HCT116 (cell line): ENCODE measurements around the gene SLC35F1. TPM values are rescaled to one million over a fixed set of nuclear protein-coding genes. Genes with fewer than 3 reads are reported as not detected.

Source experiments
- ATAC-seq: fragments of 200-7000 bp; cut with Tn5 transposase; 2 replicates; pipeline ENCODE4 v1.9.1; 2020; ENCODE audit warnings: mild to moderate bottlenecking, moderate library complexity
- BruUV-seq: library from RNA; stranded (reverse); fragments of 400-500 nt; replicated peaks from 2 replicates; lab custom pipeline; 2021; lab: Mats Ljungman, UMichigan
- CTCF ChIA-PET: fragments of 300-600 bp; sonication (Branson Sonifier 250); formaldehyde crosslinking; loops from one replicate; lab custom pipeline; 2021; ENCODE audit warnings: antibody characterized with exemption; lab: Charles Lee
- POLR2A ChIA-PET: fragments of 300-600, 350-600 bp; sonication (Branson Sonifier 250); formaldehyde crosslinking; loops from one replicate; lab custom pipeline; 2021; ENCODE audit warnings: antibody characterized with exemption; lab: Charles Lee
- RAD21 ChIA-PET, 2 experiments: fragments of 300-600 bp; sonication (Branson Sonifier 250); formaldehyde crosslinking; loops; one replicate each; lab custom pipeline; 2023; ENCODE audit warnings: low total read pairs in 2 of 2; ENCODE audit not compliant: uncharacterized antibody in 2 of 2, unreplicated experiment in 2 of 2, low non-redundant PET in 1 of 2; lab: Charles Lee
- DNase-seq: peaks from one replicate; pipeline ENCODE4 v3.0.0-alpha.2; 2010; ENCODE audit warnings: low read depth, low spot score
- H2AFZ ChIP-seq: fragments of 200-600 bp; shearing (Covaris generic), sonication (generic); 2 replicates; pipeline ENCODE4 v1.6.1; 2017; ENCODE audit warnings: low read depth, mixed run types, mixed read lengths, antibody characterized with exemption, low read length; ENCODE audit not compliant: poor library complexity, severe bottlenecking
- H3K27ac ChIP-seq: 2 replicates; pipeline ENCODE4 v1.5.1; 2012; ENCODE audit warnings: low read depth, low read length
- H3K27me3 ChIP-seq: fragments of 200-600 bp; sonication (generic); 2 replicates; pipeline ENCODE4 v1.6.1; 2016; ENCODE audit warnings: mixed run types, low read length, mixed read lengths; ENCODE audit not compliant: insufficient read depth
- H3K36me3 ChIP-seq, 2 experiments: fragments of 200-500 bp in 1 of 2; fragments of 200-600 bp in 1 of 2; sonication (Bioruptor generic) in 1 of 2; sonication (generic) in 1 of 2; 2 replicates each; pipeline versions ENCODE4 v1.5.1 to v1.6.1; 2014 to 2016; ENCODE audit warnings: low read length in 2 of 2, inconsistent platforms in 1 of 2, mixed read lengths in 1 of 2, mixed run types in 1 of 2; ENCODE audit not compliant: insufficient read depth in 2 of 2, control insufficient read depth in 1 of 2
- H3K4me1 ChIP-seq, 2 experiments: fragments of 200-600 bp in 1 of 2; sonication (generic) in 1 of 2; 2 replicates each; pipeline versions ENCODE4 v1.5.1 to v1.6.1; 2012 to 2017; ENCODE audit warnings: low read length in 2 of 2, inconsistent platforms in 1 of 2, mild to moderate bottlenecking in 1 of 2, mixed read lengths in 1 of 2, mixed run types in 1 of 2, moderate library complexity in 1 of 2; ENCODE audit not compliant: insufficient read depth in 2 of 2, control insufficient read depth in 1 of 2
- H3K4me2 ChIP-seq: fragments of 200-600 bp; sonication (generic); 2 replicates; pipeline ENCODE4 v1.6.1; 2017; ENCODE audit warnings: mixed run types, low read length, mixed read lengths
- H3K4me3 ChIP-seq, 2 experiments: fragments of 200-600 bp in 1 of 2; sonication (generic) in 1 of 2; replicated peaks in 1 of 2; 2 replicates each; pipeline ENCODE4 v1.5.1; 2011 to 2016; ENCODE audit warnings: low read length in 2 of 2, control low read depth in 1 of 2, low read depth in 1 of 2, mild to moderate bottlenecking in 1 of 2, mixed read lengths in 1 of 2, mixed run types in 1 of 2
- H3K79me2 ChIP-seq: fragments of 200-600 bp; sonication (generic); 2 replicates; pipeline ENCODE4 v1.6.1; 2017; ENCODE audit warnings: mild to moderate bottlenecking, mixed run types, low read length, moderate library complexity, mixed read lengths; ENCODE audit not compliant: insufficient read depth
- H3K9ac ChIP-seq: fragments of 200-600 bp; sonication (generic); 2 replicates; pipeline ENCODE4 v1.6.1; 2016; ENCODE audit warnings: low read length, mixed read lengths
- H3K9me2 ChIP-seq: fragments of 200-600 bp; sonication (generic), shearing (Covaris generic); 2 replicates; pipeline ENCODE4 v1.6.1; 2017; ENCODE audit warnings: mixed run types, mild to moderate bottlenecking, moderate library complexity; ENCODE audit not compliant: insufficient read depth
- H3K9me3 ChIP-seq, 2 experiments: fragments of 200-500 bp in 1 of 2; fragments of 200-600 bp in 1 of 2; sonication (Bioruptor generic) in 1 of 2; sonication (generic) in 1 of 2; 2 replicates each; pipeline ENCODE4 v1.6.1; 2014 to 2017; ENCODE audit warnings: low read length in 2 of 2, mixed read lengths in 2 of 2, inconsistent platforms in 1 of 2, low read depth in 1 of 2, mild to moderate bottlenecking in 1 of 2, mixed run types in 1 of 2, moderate library complexity in 1 of 2; ENCODE audit not compliant: control insufficient read depth in 1 of 2, insufficient read depth in 1 of 2
- H4K20me1 ChIP-seq: fragments of 200-600 bp; sonication (generic), shearing (Covaris generic); 2 replicates; pipeline ENCODE4 v1.6.1; 2017; ENCODE audit warnings: mixed run types, mild to moderate bottlenecking, moderate library complexity; ENCODE audit not compliant: insufficient read depth
- CBX3 ChIP-seq: IDR thresholded peaks from 2 replicates; pipeline ENCODE4 v1.6.1; 2012; ENCODE audit warnings: low read depth
- EGR1 ChIP-seq: IDR thresholded peaks from 2 replicates; pipeline ENCODE4 v1.6.1; 2012; ENCODE audit warnings: low read depth
- ELF1 ChIP-seq: IDR thresholded peaks from 2 replicates; pipeline ENCODE4 v1.6.1; 2012; ENCODE audit warnings: low read depth, borderline replicate concordance
- EZH2 ChIP-seq: fragments of 200-600 bp; sonication (generic); IDR thresholded peaks from 2 replicates; pipeline ENCODE4 v1.6.1; 2017; ENCODE audit warnings: antibody characterized with exemption, mixed run types
- EZH2phosphoT487 ChIP-seq: fragments of 200-600 bp; IDR thresholded peaks from 2 replicates; pipeline ENCODE4 v1.6.1; 2018; ENCODE audit warnings: antibody characterized with exemption, borderline replicate concordance
- POLR2A ChIP-seq: IDR thresholded peaks from 2 replicates; pipeline ENCODE4 v1.7.0; 2011; ENCODE audit warnings: borderline replicate concordance; ENCODE audit not compliant: insufficient read depth, insufficient read length; ENCODE audit errors: extremely low read depth
- RAD21 ChIP-seq: IDR thresholded peaks from 2 replicates; pipeline ENCODE4 v1.6.1; 2012; ENCODE audit warnings: low read depth, mild to moderate bottlenecking
- SIN3A ChIP-seq: IDR thresholded peaks from 2 replicates; pipeline ENCODE4 v1.6.1; 2012; ENCODE audit warnings: low read depth
- SP1 ChIP-seq: IDR thresholded peaks from 2 replicates; pipeline ENCODE4 v1.6.1; 2012; ENCODE audit warnings: low read depth
- SRF ChIP-seq: IDR thresholded peaks from 2 replicates; pipeline ENCODE4 v1.6.1; 2012; ENCODE audit warnings: low read depth
- TCF7L2 ChIP-seq: IDR thresholded peaks from 2 replicates; pipeline ENCODE4 v1.7.0; 2011; ENCODE audit warnings: borderline replicate concordance, inconsistent platforms; ENCODE audit not compliant: insufficient read depth, insufficient read length; ENCODE audit errors: extremely low read depth
- YY1 ChIP-seq: IDR thresholded peaks from 2 replicates; pipeline ENCODE4 v1.6.1; 2011; ENCODE audit warnings: low read length, low read depth, moderate library complexity, mild to moderate bottlenecking; ENCODE audit not compliant: insufficient replicate concordance; ENCODE audit errors: extremely low read depth
- ZFX ChIP-seq: fragments of 450-650 bp; IDR thresholded peaks from 2 replicates; pipeline ENCODE4 v1.6.1; 2017
- ZNF274 ChIP-seq: fragments of 200-500 bp; sonication (Bioruptor generic); IDR thresholded peaks from 2 replicates; pipeline ENCODE4 v1.6.1; 2014; ENCODE audit warnings: mild to moderate bottlenecking, low read depth, low read length, inconsistent platforms
- intact Hi-C: fragments of 100-400 bp; cut with micrococcal nuclease; formaldehyde crosslinking; loops from 2 replicates; pipeline ENCODE4 v1.10.0; 2022
- total RNA-seq: library from RNA; stranded (reverse); gene quantifications from one replicate; pipeline ENCODE4 v1.2.1, GENCODE V29; 2021; ENCODE audit not compliant: unreplicated experiment
- TF ChIP-seq, protein P1 (sequence below): IDR thresholded peaks from 2 replicates; pipeline ENCODE4 v1.6.1; 2012
- TF ChIP-seq, protein P2 (sequence below), 3 experiments: fragments of 200-600 bp in 1 of 3; sonication (generic) in 1 of 3; IDR thresholded peaks in 2 of 3; conservative IDR thresholded peaks in 1 of 3; 2 replicates each; pipeline ENCODE4 v1.5.1; 2012 to 2017; ENCODE audit warnings: low read depth in 2 of 3, low read length in 2 of 3, antibody characterized with exemption in 1 of 3, borderline replicate concordance in 1 of 3, control low read depth in 1 of 3, mild to moderate bottlenecking in 1 of 3, mixed read lengths in 1 of 3, mixed run types in 1 of 3, moderate library complexity in 1 of 3; ENCODE audit not compliant: insufficient read depth in 1 of 3

SLC35F1 gene
- total RNA-seq, 1 experiment from 2014 or later, result 0.07 TPM

DNA sequence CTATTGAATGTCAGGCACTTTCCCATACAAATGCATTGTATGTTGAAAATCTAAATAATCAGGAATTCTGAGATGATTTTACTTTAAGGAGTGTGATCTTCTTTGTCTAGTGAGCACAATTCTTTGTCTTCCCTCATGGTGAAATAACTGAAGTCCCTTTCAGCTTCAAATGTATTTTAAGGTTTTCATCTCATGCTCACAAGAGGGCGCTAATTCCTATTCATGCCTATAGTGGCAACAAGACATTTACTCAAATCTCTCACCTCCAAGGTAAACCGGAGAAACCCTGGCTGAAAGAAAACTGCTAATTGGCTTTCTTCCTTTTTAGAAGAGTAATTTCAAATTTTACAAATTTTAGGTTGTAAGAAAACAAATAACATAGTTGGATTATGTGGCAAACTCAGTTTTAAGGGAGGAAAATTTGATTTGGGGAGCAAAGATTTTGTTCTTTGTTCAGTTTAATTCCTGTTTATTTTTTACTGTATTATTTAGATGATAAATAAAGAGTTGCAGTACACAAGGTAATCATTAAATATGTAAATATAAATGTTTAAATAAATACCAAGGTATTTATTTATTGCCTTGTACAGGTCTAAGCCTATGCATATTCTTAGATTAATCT, 69.1 kb downstream of the SLC35F1 start:
- H3K4me1 ChIP-seq, result no peaks in the 10 kb centered on the region
- H3K9me2 ChIP-seq, result no peaks in the 10 kb centered on the region
- no peak for TF ChIP-seq ELF1
- TF ChIP-seq SIN3A, result no peak
- no peak for TF ChIP-seq YY1
- 0 out of 2 replicates have a peak, but pooled peaks have one; percentile 37 for TF ChIP-seq CBX3
- TF ChIP-seq ZFX, result no peak
- TF ChIP-seq RAD21, result peak; percentile 69
- TF ChIP-seq SP1, result no peak
- no peak for TF ChIP-seq POLR2A
- TF ChIP-seq, protein P1, sequence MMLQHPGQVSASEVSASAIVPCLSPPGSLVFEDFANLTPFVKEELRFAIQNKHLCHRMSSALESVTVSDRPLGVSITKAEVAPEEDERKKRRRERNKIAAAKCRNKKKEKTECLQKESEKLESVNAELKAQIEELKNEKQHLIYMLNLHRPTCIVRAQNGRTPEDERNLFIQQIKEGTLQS, result no peak
- TF ChIP-seq TCF7L2, result no peak
- TF ChIP-seq EZH2, result no peak
- no peak for TF ChIP-seq EGR1
- no peak for TF ChIP-seq SRF
- TF ChIP-seq, protein P2, sequence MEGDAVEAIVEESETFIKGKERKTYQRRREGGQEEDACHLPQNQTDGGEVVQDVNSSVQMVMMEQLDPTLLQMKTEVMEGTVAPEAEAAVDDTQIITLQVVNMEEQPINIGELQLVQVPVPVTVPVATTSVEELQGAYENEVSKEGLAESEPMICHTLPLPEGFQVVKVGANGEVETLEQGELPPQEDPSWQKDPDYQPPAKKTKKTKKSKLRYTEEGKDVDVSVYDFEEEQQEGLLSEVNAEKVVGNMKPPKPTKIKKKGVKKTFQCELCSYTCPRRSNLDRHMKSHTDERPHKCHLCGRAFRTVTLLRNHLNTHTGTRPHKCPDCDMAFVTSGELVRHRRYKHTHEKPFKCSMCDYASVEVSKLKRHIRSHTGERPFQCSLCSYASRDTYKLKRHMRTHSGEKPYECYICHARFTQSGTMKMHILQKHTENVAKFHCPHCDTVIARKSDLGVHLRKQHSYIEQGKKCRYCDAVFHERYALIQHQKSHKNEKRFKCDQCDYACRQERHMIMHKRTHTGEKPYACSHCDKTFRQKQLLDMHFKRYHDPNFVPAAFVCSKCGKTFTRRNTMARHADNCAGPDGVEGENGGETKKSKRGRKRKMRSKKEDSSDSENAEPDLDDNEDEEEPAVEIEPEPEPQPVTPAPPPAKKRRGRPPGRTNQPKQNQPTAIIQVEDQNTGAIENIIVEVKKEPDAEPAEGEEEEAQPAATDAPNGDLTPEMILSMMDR (IDR thresholded peaks at IDR 0.05 in 2 of 3, conservative IDR thresholded peaks at IDR 0.05 in 1 of 3; ENCODE audit: borderline replicate concordance in 1 of 3, insufficient read depth in 1 of 3, low read depth in 2 of 3, low read length in 2 of 3), result peak; percentile 48 to 83 (median 68); a peak in 5 of 6 replicates
- no peak for TF ChIP-seq EZH2phosphoT487
- TF ChIP-seq ZNF274, result no peak
- DNase-seq (peak; percentile 49), ATAC-seq (peak; percentile 79)
- BruUV-seq, result no TSS peak
- ChIA-PET RAD21 (no interaction called here), CTCF (interaction anchor here (0.6 to 2.4 kb wide), 8 partner anchors 9 to 538 kb away, joined by 3 to 14 read pairs (median 4); no protein-coding TSS in a partner anchor), POLR2A (no interaction called here)
- no peaks in the 10 kb centered on the region for H3K9me3 ChIP-seq
- no peaks in the 10 kb centered on the region for H3K36me3 ChIP-seq
- no peaks in the 10 kb centered on the region for H3K79me2 ChIP-seq
- no peak overlapping the region for H3K4me2 ChIP-seq
- no peaks in the 10 kb centered on the region for H4K20me1 ChIP-seq
- H2AFZ ChIP-seq, result no peak overlapping the region
- H3K9ac ChIP-seq, result no peak overlapping the region
- intact Hi-C loops, result loop anchor here (2.0 to 5.0 kb wide), 3 partner anchors 286 to 575 kb away; no protein-coding TSS in a partner anchor
- H3K27me3 ChIP-seq, result no peaks in the 10 kb centered on the region
- no peak overlapping the region for H3K27ac ChIP-seq
- no peak overlapping the region for H3K4me3 ChIP-seq
